ENCODE results near the gene PI4KA. TPM values are rescaled to one million over a fixed set of nuclear protein-coding genes. Genes with fewer than 3 reads are reported as not detected.
A peak's percentile ranks its signal among the peaks of the same experiment; 100 is the strongest.

The PI4KA gene
- total RNA-seq, 6 experiments from 2014 or later, result 35.3 to 55.4 (median 47.7) TPM

DNA sequence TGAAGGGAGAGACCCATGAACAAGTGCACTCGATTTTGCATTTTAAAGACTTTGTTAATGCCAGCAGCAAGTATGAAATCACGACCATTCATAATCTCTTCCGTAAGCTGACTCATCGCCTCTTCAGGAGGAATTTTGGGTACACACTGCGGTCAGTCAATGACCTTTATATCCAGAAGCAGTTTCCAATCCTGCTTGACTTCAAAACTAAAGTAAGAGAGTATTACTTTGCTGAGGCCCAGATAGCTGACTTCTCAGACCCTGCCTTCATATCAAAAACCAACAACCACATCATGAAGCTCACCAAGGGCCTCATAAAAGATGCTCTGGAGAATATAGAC, 78.8 kb downstream of the PI4KA start:
- Histone ChIP-seq H3K27ac (peak overlapping the region; percentile 19 to 94 (median 59)), H3K36me3 (peaks cover 0 to 54% (median 6%) of the 10 kb centered on the region in 4 donors), H3K9me3 (no peaks in the 10 kb centered on the region), H3K4me1 (peaks cover 0 to 75% (median 29%) of the 10 kb centered on the region in 4 donors), H3K27me3 (no peaks in the 10 kb centered on the region), H3K4me3 (no peak overlapping the region)
- intact Hi-C loops (cut with DNase I), result no loop called here
- TF ChIP-seq CTCF (IDR thresholded peaks at IDR 0.05), result no peak
- TF ChIP-seq POLR2A (IDR thresholded peaks at IDR 0.05), result no peak
- peak in 1 of 4 donors; percentile 5 for ATAC-seq
- 32% methylated on average over 5 of the region's 5 CpGs for WGBS (ENCODE audit: insufficient coverage, low coverage, low lambda C conversion rate, missing lambda C conversion rate)
- no peak for DNase-seq

DNA sequence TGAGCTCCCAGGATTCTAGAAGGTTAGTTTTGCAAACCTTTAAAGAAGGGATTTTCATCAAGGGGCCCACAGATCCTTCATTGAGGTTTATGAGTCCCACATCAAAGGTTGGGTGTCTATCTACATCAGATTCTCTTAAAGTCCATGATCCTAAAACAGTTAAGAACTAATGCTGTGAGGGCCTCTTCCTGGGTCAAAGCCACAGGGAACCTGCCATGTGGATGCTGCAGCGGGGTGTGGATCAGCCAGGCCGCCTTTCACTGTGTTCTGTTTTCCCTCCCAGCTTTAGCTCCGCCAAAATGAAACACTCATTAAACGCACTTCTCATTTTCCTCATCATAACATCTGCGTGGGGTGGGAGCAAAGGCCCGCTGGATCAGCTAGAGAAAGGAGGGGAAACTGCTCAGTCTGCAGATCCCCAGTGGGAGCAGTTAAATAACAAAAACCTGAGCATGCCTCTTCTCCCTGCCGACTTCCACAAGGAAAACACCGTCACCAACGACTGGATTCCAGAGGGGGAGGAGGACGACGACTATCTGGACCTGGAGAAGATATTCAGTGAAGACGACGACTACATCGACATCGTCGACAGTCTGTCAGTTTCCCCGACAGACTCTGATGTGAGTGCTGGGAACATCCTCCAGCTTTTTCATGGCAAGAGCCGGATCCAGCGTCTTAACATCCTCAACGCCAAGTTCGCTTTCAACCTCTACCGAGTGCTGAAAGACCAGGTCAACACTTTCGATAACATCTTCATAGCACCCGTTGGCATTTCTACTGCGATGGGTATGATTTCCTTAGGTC, 79.4 kb downstream of the PI4KA start:
- intact Hi-C loops (cut with DNase I), result no loop called here
- WGBS (ENCODE audit: insufficient coverage, low coverage, low lambda C conversion rate, missing lambda C conversion rate), result 29% methylated on average over 18 of the region's 25 CpGs
- no peak for ATAC-seq
- Histone ChIP-seq H3K27ac (peak overlapping the region in 2 of 3 donors; percentile 59 to 94), H3K36me3 (peaks cover 0 to 49% (median 4%) of the 10 kb centered on the region in 4 donors), H3K9me3 (no peaks in the 10 kb centered on the region), H3K4me3 (no peak overlapping the region), H3K4me1 (peaks cover 0 to 69% (median 27%) of the 10 kb centered on the region in 4 donors), H3K27me3 (no peaks in the 10 kb centered on the region)
- TF ChIP-seq CTCF (IDR thresholded peaks at IDR 0.05) (no peak), POLR2A (IDR thresholded peaks at IDR 0.05) (no peak)
- DNase-seq, result peak in 1 of 3 donors; percentile 30

DNA sequence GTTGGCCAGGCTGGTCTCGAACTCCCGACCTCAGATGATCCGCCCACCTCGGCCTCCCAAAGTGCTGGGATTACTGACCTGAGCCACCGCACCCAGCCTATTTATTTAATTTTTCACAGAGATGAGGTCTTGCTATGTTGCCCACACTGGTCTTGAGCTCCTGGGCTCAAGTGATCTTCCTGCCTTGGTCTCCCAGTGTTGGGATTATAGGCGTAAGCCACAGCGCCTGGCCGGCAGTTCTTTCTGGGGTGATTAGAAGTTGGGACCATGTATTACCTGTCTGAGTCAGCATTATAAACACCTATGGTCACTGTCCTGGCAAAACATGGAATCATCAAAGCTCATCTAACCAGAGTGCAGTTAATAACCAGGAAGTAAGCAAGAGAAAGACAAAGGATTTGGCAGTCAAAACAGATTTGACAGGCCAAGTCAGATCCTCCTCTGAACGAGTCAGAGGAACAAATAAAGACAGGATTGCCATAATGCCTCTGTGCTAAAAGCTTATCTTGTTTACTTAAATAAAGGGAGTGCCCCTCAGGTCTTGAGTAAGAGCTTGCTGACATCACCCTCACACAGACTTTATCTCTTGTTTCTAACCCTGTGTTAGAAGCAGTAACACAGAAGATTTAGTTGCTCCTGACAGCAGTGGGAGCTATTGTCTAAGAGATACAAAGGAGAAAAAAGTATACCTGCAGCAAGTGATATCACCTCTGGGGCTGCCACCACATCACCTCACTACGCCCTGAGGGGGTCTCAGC, 81.0 kb downstream of the PI4KA start:
- TF ChIP-seq POLR2A (IDR thresholded peaks at IDR 0.05), result peak; percentile 28
- TF ChIP-seq CTCF (IDR thresholded peaks at IDR 0.05), result peak; percentile 22 to 39 (median 30)
- Histone ChIP-seq H3K27me3 (no peaks in the 10 kb centered on the region), H3K4me1 (peaks cover 0 to 64% (median 29%) of the 10 kb centered on the region in 4 donors), H3K4me3 (peak overlapping the region in 1 of 3 donors; percentile 71), H3K36me3 (peaks cover 0 to 33% (median 1%) of the 10 kb centered on the region in 4 donors), H3K27ac (peak overlapping the region; percentile 77 to 94 (median 83)), H3K9me3 (no peaks in the 10 kb centered on the region)
- ATAC-seq, result peak; percentile 54 to 76 (median 66)
- intact Hi-C loops (cut with DNase I), result no loop called here
- peak in 1 of 3 donors; percentile 72 for DNase-seq
- 19% methylated on average over 10 of the region's 10 CpGs for WGBS (ENCODE audit: insufficient coverage, low coverage, low lambda C conversion rate, missing lambda C conversion rate)

GRCh38 chr22:20776624-20777405, 81.8 kb downstream of the PI4KA start:
- no peaks in the 10 kb centered on the region for H3K9me3 ChIP-seq
- H3K4me3 ChIP-seq, result peak overlapping the region in 2 of 3 donors; percentile 43 to 71
- H3K27ac ChIP-seq, result peak overlapping the region; percentile 77 to 94 (median 83)
- ATAC-seq (peak; percentile 27 to 58 (median 54)), DNase-seq (no peak)
- WGBS (ENCODE audit: insufficient coverage, low coverage, low lambda C conversion rate, missing lambda C conversion rate), result 31% methylated on average over 16 of the region's 17 CpGs
- intact Hi-C loops (cut with DNase I), result no loop called here
- H3K4me1 ChIP-seq, result peaks cover 0 to 65% (median 31%) of the 10 kb centered on the region in 4 donors
- peaks cover 0 to 27% (median 1%) of the 10 kb centered on the region in 4 donors for H3K36me3 ChIP-seq
- H3K27me3 ChIP-seq, result no peaks in the 10 kb centered on the region
- TF ChIP-seq CTCF (IDR thresholded peaks at IDR 0.05) (no peak), POLR2A (IDR thresholded peaks at IDR 0.05) (no peak)

Data from right lobe of liver (tissue), 6 donors.